ENCODE data around the gene NPIPB2.

DNA sequence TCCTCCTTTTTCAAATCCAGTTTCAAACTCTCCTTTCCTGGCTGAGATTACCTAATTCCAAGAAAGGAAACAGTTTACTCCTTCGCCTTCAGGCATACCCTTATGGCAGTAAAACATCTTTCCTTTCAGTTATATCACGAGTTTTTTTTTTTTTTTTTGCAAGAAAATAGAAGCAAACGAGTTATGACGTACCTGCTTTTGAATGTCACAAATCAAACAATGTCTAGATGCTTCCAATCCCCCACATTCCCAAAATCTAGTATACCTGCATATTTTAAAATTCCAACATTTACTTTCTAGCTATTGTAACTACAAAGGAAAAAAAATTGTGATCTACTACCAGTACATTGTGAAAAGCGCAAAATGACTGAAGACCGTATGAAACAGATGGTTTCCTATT lies 55.0 kb downstream of the NPIPB2 start:
- TF ChIP-seq POLR2A (IDR thresholded peaks at IDR 0.05) (no peak), EP300 (IDR thresholded peaks at IDR 0.05; ENCODE audit: low read depth) (no peak), POLR2AphosphoS5 (IDR thresholded peaks at IDR 0.05) (no peak)
- TF ChIP-seq, protein P1, sequence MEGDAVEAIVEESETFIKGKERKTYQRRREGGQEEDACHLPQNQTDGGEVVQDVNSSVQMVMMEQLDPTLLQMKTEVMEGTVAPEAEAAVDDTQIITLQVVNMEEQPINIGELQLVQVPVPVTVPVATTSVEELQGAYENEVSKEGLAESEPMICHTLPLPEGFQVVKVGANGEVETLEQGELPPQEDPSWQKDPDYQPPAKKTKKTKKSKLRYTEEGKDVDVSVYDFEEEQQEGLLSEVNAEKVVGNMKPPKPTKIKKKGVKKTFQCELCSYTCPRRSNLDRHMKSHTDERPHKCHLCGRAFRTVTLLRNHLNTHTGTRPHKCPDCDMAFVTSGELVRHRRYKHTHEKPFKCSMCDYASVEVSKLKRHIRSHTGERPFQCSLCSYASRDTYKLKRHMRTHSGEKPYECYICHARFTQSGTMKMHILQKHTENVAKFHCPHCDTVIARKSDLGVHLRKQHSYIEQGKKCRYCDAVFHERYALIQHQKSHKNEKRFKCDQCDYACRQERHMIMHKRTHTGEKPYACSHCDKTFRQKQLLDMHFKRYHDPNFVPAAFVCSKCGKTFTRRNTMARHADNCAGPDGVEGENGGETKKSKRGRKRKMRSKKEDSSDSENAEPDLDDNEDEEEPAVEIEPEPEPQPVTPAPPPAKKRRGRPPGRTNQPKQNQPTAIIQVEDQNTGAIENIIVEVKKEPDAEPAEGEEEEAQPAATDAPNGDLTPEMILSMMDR (IDR thresholded peaks at IDR 0.05), result no peak
